ENCODE measurements around the gene MLKL. TPM values are rescaled to one million over a fixed set of nuclear protein-coding genes. Genes with fewer than 3 reads are reported as not detected.

The MLKL gene
- total RNA-seq, 1 donor from 2014 or later, result 11.5 TPM

DNA sequence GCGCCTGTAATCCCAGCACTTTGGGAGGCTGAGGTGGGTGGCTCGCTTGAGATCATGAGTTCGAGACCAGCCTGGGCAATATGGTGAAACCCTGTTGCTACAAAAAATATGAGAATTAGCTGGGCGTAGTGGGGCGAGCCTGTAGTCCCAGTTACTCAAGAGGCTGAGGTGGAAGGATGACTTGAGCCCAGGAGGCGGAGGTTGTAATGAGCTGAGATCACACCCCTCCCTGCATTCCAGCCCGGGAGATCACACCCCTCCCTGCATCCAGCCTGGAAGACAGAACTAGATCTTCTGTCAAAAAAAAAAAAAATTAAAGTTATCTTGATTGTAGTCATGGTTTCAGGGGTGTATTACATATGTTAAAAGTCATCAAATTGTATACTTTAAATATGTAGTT, 67.0 kb downstream of the MLKL start:
- DNase-seq (ENCODE audit: low read depth), result no peak
- Histone ChIP-seq H3K4me3 (ENCODE audit: low read depth, low read length) (no peak overlapping the region), H3K36me3 (ENCODE audit: control insufficient read depth, insufficient read depth, low read length) (peaks cover 1% of the 10 kb centered on the region), H3K27me3 (ENCODE audit: control insufficient read depth, insufficient read depth, low read length) (no peaks in the 10 kb centered on the region)
- no peak for TF ChIP-seq CTCF (IDR thresholded peaks at IDR 0.05; ENCODE audit: insufficient read depth, low read length, poor library complexity, severe bottlenecking)

DNA sequence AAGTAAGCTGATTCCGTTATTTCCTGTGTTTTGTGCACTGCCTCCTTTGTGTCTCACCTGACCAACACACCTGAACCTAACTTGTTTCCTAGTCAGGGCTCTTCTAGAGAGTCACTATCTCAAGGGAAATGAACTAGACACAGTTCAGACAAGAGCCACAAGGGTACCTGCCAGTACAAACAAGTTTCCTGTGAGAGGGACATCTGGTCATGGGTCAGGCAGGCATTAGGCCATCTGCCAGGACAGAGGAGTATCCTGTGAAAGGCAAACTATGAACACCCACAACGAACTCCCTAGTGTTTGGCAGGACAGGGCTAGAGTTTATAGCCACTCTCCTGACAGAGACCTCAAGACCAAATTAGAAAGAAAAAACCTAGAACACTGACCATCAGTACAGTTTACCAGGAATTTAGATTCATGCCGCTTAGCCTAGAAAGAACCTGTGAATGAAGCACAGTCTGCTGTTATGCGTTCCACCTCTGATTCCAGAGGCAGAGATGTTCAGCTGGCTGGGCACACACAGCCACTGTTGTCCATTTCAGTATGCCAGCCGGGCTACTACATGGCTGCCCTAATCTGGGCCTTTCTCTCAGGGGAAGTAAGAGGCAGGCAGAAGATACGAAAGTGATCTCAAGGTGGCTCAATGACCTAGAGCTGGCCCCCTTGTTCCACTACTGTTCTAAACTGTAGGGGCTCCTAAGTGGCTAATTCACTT, 73.0 kb downstream of the MLKL start:
- H3K36me3 ChIP-seq (ENCODE audit: control insufficient read depth, insufficient read depth, low read length), result peaks cover 5% of the 10 kb centered on the region
- no peak for DNase-seq (ENCODE audit: low read depth)
- H3K4me3 ChIP-seq (ENCODE audit: low read depth, low read length), result no peak overlapping the region
- H3K27me3 ChIP-seq (ENCODE audit: control insufficient read depth, insufficient read depth, low read length), result no peaks in the 10 kb centered on the region
- no peak for TF ChIP-seq CTCF (IDR thresholded peaks at IDR 0.05; ENCODE audit: insufficient read depth, low read length, poor library complexity, severe bottlenecking)

- no peak for DNase-seq (ENCODE audit: low read depth)
- Histone ChIP-seq H3K4me3 (ENCODE audit: low read depth, low read length) (no peak overlapping the region), H3K27me3 (ENCODE audit: control insufficient read depth, insufficient read depth, low read length) (no peaks in the 10 kb centered on the region), H3K36me3 (ENCODE audit: control insufficient read depth, insufficient read depth, low read length) (peaks cover 6% of the 10 kb centered on the region)
- TF ChIP-seq CTCF (IDR thresholded peaks at IDR 0.05; ENCODE audit: insufficient read depth, low read length, poor library complexity, severe bottlenecking), result no peak
Measured at GRCh38 chr16:74626741-74627416, 73.8 kb downstream of the MLKL start.

- no peak overlapping the region for H3K4me3 ChIP-seq (ENCODE audit: low read depth, low read length)
- no peaks in the 10 kb centered on the region for H3K27me3 ChIP-seq (ENCODE audit: control insufficient read depth, insufficient read depth, low read length)
- no peak for TF ChIP-seq CTCF (IDR thresholded peaks at IDR 0.05; ENCODE audit: insufficient read depth, low read length, poor library complexity, severe bottlenecking)
- H3K36me3 ChIP-seq (ENCODE audit: control insufficient read depth, insufficient read depth, low read length), result peaks cover 5% of the 10 kb centered on the region
- DNase-seq (ENCODE audit: low read depth), result no peak
Measured at GRCh38 chr16:74625500-74626350, 74.9 kb downstream of the MLKL start.

GRCh38 chr16:74623839-74624235, 76.8 kb downstream of the MLKL start:
- peaks cover 5% of the 10 kb centered on the region for H3K36me3 ChIP-seq (ENCODE audit: control insufficient read depth, insufficient read depth, low read length)
- no peak for TF ChIP-seq CTCF (IDR thresholded peaks at IDR 0.05; ENCODE audit: insufficient read depth, low read length, poor library complexity, severe bottlenecking)
- H3K4me3 ChIP-seq (ENCODE audit: low read depth, low read length), result no peak overlapping the region
- DNase-seq (ENCODE audit: low read depth), result no peak
- no peaks in the 10 kb centered on the region for H3K27me3 ChIP-seq (ENCODE audit: control insufficient read depth, insufficient read depth, low read length)

All from kidney epithelial cell (primary cell).